Tibial artery (tissue), 4 donors: Measurements from ENCODE around the gene TPH2.

Source experiments
- DNase-seq, 2 donors: peaks; one replicate each; pipeline ENCODE4 v3.0.0-alpha.2; 2019
- H3K27ac ChIP-seq, 2 donors: fragments of 200-600 bp; sonication (generic) in 1 of 2; 1 replicate in 1 of 2; 2 replicates in 1 of 2; pipeline ENCODE4 v1.5.1; 2018 to 2019; ENCODE audit warnings: mild to moderate bottlenecking in 1 of 2
- H3K27me3 ChIP-seq, 2 donors: fragments of 200-600 bp; sonication (generic) in 1 of 2; one replicate each; pipeline versions ENCODE4 v1.5.1 to v1.6.0; 2016 to 2019
- H3K36me3 ChIP-seq, 3 donors: fragments of 200-600 bp; sonication (generic) in 2 of 3; one replicate each; pipeline ENCODE4 v1.5.1; 2016 to 2019; ENCODE audit warnings: mild to moderate bottlenecking in 2 of 3
- H3K4me1 ChIP-seq, 4 donors: fragments of 200-600 bp; sonication (generic) in 2 of 4; 1 replicate in 3 of 4; 2 replicates in 1 of 4; pipeline ENCODE4 v1.5.1; 2016 to 2019
- H3K4me3 ChIP-seq, 2 donors: fragments of 200-600 bp; sonication (generic) in 1 of 2; 1 replicate in 1 of 2; 2 replicates in 1 of 2; pipeline ENCODE4 v1.5.1; 2018 to 2019; ENCODE audit warnings: mild to moderate bottlenecking in 2 of 2
- H3K9me3 ChIP-seq, 3 donors: fragments of 200-600 bp; sonication (generic) in 1 of 3; one replicate each; pipeline ENCODE4 v1.5.1; 2016 to 2019
- intact Hi-C: fragments of 100-400 bp; cut with DNase I; formaldehyde crosslinking; loops from one replicate; pipeline ENCODE4 v1.15.0; 2023; ENCODE audit warnings: low total_unique reads
- TF ChIP-seq, protein P1 (sequence below), 2 experiments: fragments of 200-600 bp in 1 of 2; fragments of 450-650 bp in 1 of 2; IDR thresholded peaks; one replicate each; pipeline ENCODE4 v1.5.1; 2017 to 2019; ENCODE audit warnings: antibody characterized with exemption in 2 of 2, mild to moderate bottlenecking in 1 of 2, moderate library complexity in 1 of 2

Gene TPH2

DNA sequence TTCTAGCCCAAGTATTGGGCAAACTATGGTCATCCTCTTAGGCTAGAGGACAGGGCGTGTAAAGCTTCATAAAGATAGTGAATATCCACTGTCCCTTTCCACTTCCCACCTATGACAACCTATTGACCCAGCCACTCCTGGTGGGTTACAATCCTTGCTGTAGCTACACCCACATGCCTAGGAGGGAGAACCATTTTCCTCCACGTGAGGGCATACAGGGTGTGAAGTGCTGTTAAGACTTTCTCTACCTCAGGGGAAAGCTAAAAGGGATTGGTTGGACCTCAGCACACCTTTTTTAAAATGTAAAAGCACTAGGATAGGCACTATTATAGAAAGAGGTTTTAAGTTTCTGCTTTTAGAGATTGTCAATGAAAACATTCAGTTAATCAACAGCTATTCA is 124.4 kb downstream of the TPH2 start:
- TF ChIP-seq, protein P1, sequence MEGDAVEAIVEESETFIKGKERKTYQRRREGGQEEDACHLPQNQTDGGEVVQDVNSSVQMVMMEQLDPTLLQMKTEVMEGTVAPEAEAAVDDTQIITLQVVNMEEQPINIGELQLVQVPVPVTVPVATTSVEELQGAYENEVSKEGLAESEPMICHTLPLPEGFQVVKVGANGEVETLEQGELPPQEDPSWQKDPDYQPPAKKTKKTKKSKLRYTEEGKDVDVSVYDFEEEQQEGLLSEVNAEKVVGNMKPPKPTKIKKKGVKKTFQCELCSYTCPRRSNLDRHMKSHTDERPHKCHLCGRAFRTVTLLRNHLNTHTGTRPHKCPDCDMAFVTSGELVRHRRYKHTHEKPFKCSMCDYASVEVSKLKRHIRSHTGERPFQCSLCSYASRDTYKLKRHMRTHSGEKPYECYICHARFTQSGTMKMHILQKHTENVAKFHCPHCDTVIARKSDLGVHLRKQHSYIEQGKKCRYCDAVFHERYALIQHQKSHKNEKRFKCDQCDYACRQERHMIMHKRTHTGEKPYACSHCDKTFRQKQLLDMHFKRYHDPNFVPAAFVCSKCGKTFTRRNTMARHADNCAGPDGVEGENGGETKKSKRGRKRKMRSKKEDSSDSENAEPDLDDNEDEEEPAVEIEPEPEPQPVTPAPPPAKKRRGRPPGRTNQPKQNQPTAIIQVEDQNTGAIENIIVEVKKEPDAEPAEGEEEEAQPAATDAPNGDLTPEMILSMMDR (IDR thresholded peaks at IDR 0.05) = no peak
- H3K9me3 ChIP-seq = no peaks in the 10 kb centered on the region
- intact Hi-C loops = no loop called here
- no peak for DNase-seq
- no peaks in the 10 kb centered on the region for H3K4me1 ChIP-seq
- H3K4me3 ChIP-seq = no peak overlapping the region
- no peaks in the 10 kb centered on the region for H3K36me3 ChIP-seq
- H3K27ac ChIP-seq = no peak overlapping the region
- no peaks in the 10 kb centered on the region for H3K27me3 ChIP-seq

DNA sequence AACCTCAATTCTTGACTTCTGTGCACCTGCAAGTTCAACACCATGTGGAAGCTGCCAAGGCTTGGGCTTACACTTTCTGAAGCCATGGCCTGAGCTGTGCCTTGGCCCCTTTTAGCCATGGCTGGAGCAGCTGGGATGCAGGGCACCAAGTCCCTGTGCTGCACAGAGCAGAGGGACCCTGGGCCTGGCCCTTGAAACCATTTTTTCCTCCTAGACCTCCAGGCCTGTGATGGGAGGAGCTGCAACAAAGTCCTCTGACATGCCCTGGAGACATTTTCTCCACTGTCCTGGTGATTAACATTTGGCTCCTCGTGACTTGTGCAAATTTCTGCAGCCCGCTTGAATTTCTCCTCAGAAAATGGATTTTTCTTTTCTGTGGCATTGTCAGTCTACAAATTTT is 132.4 kb downstream of the TPH2 start:
- Histone ChIP-seq H3K36me3 (no peaks in the 10 kb centered on the region), H3K9me3 (no peaks in the 10 kb centered on the region), H3K27ac (no peak overlapping the region), H3K27me3 (no peaks in the 10 kb centered on the region), H3K4me1 (peaks cover 0 to 6% (median 0%) of the 10 kb centered on the region in 4 donors), H3K4me3 (no peak overlapping the region)
- intact Hi-C loops = no loop called here
- TF ChIP-seq, protein P1 (IDR thresholded peaks at IDR 0.05) = no peak
- DNase-seq = no peak

DNA sequence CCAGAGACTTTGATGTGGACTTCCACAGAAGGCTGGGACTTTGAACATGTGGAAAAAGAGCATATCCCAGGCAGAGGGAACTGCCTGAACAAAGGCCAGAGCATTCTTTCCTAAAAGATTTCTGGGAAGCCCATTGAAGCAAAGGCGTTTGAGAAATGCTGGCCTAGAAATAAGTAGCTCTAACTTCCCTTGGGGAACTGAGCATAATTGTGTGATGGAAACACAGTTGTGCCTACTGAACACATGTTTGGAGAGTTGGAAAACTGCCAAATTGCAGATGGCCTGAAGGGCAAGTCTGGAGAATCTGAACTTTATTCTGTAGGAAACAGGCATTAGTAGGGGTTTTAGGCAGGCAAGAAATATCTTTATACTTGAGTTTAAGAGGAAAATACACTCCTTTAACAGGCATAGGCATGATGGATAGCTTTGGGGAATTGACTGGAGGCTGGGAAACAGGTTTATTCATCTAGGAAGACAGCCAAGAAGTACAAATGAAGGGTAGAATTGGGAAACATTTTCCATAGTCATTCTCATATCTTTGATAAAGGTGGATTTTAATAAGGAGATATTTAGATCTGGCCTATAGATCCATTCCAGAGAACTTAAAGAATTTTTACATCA is 134.1 kb downstream of the TPH2 start:
- H3K36me3 ChIP-seq = no peaks in the 10 kb centered on the region
- H3K27ac ChIP-seq = no peak overlapping the region
- DNase-seq = no peak
- H3K27me3 ChIP-seq = no peaks in the 10 kb centered on the region
- H3K9me3 ChIP-seq = no peaks in the 10 kb centered on the region
- peaks cover 0 to 6% (median 0%) of the 10 kb centered on the region in 4 donors for H3K4me1 ChIP-seq
- H3K4me3 ChIP-seq = no peak overlapping the region
- intact Hi-C loops = no loop called here
- TF ChIP-seq, protein P1 (IDR thresholded peaks at IDR 0.05) = no peak

DNA sequence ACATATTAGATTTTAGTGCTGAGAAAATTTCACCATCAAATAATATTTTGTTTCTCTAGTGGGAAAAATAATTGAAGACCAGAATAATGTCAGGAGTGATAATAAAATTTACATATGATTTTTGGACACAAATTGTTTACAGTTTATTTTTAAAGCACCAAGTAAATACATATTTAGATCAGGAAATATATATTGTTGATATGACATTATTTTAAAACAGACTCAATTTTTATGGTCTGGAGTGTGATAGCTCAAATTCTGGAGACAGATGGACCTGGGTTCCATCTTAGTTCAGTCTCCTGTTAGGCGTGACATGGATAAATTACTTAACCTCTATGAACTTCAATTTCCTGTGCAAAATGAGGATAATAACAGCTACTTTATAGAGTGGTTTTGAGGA is 135.4 kb downstream of the TPH2 start:
- no peaks in the 10 kb centered on the region for H3K36me3 ChIP-seq
- TF ChIP-seq, protein P1 (IDR thresholded peaks at IDR 0.05) = no peak
- peaks cover 0 to 6% (median 0%) of the 10 kb centered on the region in 4 donors for H3K4me1 ChIP-seq
- H3K9me3 ChIP-seq = no peaks in the 10 kb centered on the region
- no peaks in the 10 kb centered on the region for H3K27me3 ChIP-seq
- DNase-seq = no peak
- H3K4me3 ChIP-seq = no peak overlapping the region
- intact Hi-C loops = no loop called here
- H3K27ac ChIP-seq = no peak overlapping the region

DNA sequence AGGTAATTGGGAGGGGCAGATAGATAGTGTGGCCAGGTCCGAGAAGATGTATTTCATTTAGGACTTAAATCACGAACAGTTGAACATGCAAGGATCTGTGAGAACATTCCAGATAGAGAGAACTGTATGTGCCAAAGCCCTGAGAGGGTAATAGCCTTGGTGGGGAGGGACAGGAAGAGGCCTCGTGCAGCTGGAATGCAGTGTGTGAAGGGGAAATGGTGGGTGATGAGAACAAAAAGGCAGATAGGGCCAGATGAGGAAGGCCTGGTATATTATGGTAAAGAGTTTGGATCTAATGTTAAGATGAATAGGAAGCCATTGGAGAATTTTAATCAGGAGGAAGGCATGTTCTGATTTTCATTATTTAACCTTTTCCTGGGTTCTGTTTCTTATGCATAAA is 136.3 kb downstream of the TPH2 start:
- intact Hi-C loops = no loop called here
- H3K4me1 ChIP-seq = peaks cover 0 to 6% (median 0%) of the 10 kb centered on the region in 4 donors
- TF ChIP-seq, protein P1 (IDR thresholded peaks at IDR 0.05) = no peak

GRCh38 chr12:72075401-72075800 is 136.8 kb downstream of the TPH2 start:
- Histone ChIP-seq H3K27ac (no peak overlapping the region), H3K4me3 (no peak overlapping the region), H3K27me3 (no peaks in the 10 kb centered on the region), H3K9me3 (no peaks in the 10 kb centered on the region), H3K4me1 (peaks cover 0 to 6% (median 0%) of the 10 kb centered on the region in 4 donors), H3K36me3 (no peaks in the 10 kb centered on the region)
- intact Hi-C loops = no loop called here
- DNase-seq = no peak
- TF ChIP-seq, protein P1 (IDR thresholded peaks at IDR 0.05) = no peak

More for the DNA sequence above, 136.3 kb downstream of the TPH2 start:
- Histone ChIP-seq H3K36me3 (no peaks in the 10 kb centered on the region), H3K9me3 (no peaks in the 10 kb centered on the region), H3K27ac (no peak overlapping the region), H3K4me3 (no peak overlapping the region), H3K27me3 (no peaks in the 10 kb centered on the region)
- no peak for DNase-seq
